T-helper 2 cell treated with Interferon-gamma antibody and Interleukin-4, amounts not matched to agents 100 ng/mL and 5 ng/mL, for 36 hours (primary cell): Measurements from ENCODE around the gene IFI35. TPM values are rescaled to one million over a fixed set of nuclear protein-coding genes. Genes with fewer than 3 reads are reported as not detected.
"Not testable (repeated sequence)": the region's sequence is repeated elsewhere in the genome, so short reads cannot be mapped to it uniquely, and the experiment has no call there.

Experiments
- intact Hi-C: fragments of 100-400 bp; cut with micrococcal nuclease; formaldehyde crosslinking; loops from one replicate; pipeline ENCODE4 v1.15.1; 2023
- total RNA-seq: library from RNA; stranded (reverse); gene quantifications from 2 replicates; pipeline ENCODE4 v1.2.3, GENCODE V29; 2022

Gene IFI35
- 101 and 103 TPM in 2 replicates for total RNA-seq

DNA sequence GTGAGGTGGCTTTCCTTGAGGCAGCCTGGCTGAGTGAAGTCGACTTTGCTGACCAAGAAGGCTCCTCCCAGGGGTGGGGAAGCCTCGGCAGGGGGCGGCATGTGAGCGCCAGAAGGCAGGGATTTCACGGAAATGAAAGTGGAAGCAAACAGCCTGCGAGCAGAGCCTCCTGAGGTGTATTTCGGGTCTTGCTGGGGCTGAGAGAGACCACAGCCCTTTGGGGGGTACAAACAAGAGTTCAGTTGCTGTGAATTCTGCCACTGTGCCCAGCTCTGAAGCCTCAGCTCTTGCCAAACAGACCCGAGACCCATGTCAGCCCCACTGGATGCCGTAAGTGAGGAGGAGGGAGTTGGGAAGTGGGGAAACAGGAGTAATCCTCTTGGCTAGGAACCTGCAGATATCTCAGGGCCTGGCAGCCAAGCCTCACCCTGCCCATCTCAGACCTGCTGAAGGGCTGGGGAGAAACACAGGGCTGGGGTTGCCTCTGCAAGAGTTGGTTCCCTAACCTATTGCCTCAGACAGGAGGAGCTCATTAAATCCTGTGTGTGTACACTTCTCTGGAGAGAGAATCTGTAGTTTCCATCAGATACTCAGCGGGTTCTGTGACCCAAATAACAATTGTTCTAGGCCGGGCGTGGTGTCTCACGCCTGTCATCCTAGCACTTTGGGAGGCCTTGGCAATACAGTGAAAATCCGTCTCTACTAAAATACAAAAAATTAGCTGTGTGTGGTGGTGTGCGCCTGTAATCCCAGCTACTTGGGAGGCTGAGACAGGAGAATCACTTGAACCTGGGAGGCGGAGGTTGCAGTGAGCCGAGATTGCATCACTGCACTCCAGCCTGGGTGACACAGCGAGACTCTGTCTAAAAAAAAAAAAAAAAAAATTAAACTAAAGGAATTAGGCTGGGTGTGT lies at the start of gene IFI35:
Gene IFI35, plus strand, starts transcription at position 146 of the 913 bp plus-strand sequence. Its CDS starts 164 bp downstream, at position 310.
- intact Hi-C loops: loop anchor here (1.0 to 10.0 kb wide), 2 partner anchors 9 to 208 kb away; partner anchors contain the start of genes RPL27 and TMEM106A

DNA sequence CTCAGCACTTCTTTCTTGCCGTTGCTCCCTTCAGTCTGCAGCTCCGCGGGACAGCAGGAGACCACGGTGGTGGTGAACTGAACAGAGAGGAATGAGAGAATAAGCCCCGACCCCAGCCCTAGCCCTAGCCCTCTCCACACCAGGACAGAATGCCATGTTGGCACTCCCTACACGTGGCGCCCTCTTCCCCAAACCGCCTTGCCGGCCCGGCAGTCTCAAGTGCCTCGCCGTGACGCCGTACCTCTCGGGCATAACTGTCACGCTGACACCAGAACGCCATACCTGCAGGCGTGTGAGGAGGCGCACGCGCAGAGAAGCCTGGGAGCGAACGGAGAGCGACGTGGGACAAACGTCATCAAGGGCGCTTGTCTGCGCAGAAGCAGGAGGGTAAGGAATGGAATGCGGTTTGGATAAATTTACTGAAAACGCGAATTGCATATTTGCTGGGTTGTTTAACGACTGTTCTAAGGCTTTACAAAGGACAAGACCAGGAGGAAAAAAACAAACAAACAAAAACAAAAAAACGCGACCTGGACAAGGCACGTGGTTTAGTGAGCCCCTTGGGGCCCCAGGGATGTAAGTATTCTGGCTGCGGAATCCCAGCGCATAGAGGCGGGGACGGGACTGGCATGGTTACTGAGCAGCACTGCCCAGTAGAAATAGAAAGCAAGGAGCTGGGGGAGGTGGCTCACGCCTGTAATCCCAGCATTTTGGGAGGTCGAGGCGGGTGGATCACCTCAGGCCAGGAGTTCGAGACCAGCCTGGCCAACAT lies 42.2 kb upstream of the IFI35 start, which contains the start of gene AARSD1:
Gene AARSD1, minus strand, starts transcription at position 294 of the 772 bp plus-strand sequence. Its CDS starts 14 bp downstream, at position 280.
- intact Hi-C loops: loop anchor here (1.0 to 2.0 kb wide), 2 partner anchors 16 to 34 kb away; partner anchors contain the start of genes PTGES3L, RPL27 and RUNDC1

DNA sequence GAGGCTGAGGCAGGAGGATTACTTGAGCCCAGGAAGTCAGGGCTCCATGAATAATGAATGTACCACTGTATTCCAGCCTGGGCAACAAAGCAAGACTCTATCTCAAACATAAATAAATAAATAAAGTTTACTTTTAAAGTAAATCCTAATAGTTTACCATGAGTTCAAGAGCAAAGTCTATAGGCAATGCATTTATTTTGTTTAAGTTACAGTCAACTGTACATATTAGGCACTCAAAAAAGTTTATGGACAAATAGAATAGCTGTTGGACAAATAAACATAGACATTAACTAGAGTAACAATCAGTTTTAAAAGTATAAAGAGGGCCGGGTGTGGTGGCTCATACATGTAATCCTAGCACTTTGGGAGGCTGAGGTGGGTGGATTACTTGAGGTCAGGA lies 38.7 kb upstream of the IFI35 start:
- intact Hi-C loops: no loop called here

- intact Hi-C loops: no loop called here
Measured at GRCh38 chr17:42969001-42969581, 37.5 kb upstream of the IFI35 start.

DNA sequence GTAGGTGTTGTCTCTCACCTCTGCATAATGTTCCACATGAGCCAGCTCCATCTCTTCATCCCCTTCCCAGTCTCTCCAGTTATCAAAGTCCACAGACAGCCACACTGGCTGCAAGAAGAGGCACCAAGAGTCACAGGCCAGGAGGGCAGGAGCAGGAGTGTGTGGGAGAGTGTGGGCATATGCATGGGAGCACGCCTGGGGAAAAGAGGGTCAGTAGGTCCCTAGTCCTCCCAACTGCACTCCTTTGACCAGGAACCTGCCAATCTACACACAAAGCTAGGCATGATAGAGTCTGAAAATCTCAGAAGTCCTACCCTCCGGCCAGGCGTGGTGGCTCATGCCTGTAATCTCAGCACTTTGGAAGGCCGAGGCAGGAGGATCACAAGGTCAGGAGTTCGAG lies 35.0 kb upstream of the IFI35 start:
- intact Hi-C loops: no loop called here

- intact Hi-C loops: not testable (repeated sequence)
Measured at GRCh38 chr17:42973323-42973722, 33.3 kb upstream of the IFI35 start.

DNA sequence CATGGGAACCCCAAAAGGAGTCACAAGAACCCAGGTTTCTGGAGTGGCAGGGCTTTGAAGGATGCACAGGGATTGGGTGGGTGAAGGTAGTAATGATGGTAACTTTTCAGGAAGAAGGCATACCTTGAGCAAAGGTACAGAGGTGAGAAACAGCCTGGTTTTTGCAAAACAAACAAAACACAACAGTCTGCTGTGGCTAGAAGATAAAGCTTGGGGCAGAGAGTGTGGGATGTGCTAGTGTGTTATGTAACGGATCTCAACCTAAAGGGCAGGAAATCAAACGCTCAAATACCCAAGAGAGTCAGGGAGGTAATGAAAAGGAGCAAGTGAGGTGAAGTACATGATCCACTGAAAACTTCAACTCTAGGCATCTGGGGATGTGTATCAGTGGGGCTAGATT lies 31.3 kb upstream of the IFI35 start:
- intact Hi-C loops: no loop called here

GRCh38 chr17:42975701-42976100 lies 30.9 kb upstream of the IFI35 start:
- intact Hi-C loops: not testable (repeated sequence)

- intact Hi-C loops: loop anchor here (1.0 to 2.0 kb wide), 4 partner anchors 15 to 155 kb away; partner anchors contain the start of genes AARSD1, BECN1 and RPL27
Measured at GRCh38 chr17:42979511-42980273, 26.9 kb upstream of the IFI35 start, which contains the start of gene PTGES3L. TSS of gene PTGES3L (minus strand) at chr17:42980080. CDS start at chr17:42980053, 27 bp downstream.

DNA sequence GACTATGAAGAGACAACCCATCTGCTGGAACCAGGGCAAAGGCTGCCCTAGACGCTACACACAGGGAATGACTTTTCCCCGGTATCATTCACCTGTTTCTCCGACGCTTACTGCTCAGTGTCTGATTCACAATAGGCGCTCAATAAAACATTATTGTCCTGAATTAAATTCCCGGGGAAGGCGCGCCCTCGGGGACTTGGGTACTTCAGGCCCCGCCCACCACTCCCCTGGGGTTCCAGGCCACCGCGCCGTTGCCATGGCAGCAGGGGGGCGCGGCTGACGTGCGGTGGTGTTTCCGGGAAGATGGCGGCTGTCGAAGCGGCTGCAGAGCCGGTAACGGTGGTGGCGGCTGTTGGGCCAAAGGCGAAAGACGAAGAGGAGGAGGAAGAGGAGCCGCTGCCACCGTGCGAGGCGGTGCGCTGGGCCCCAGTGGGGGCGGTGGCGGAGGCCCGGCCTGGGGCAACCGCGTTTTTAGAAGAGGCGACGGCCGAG lies 26.3 kb upstream of the IFI35 start, which contains the start of gene RUNDC1:
Gene RUNDC1, plus strand, starts transcription at position 292 of the 492 bp plus-strand sequence. Its CDS starts 12 bp downstream, at position 304.
- intact Hi-C loops: loop anchor here (1.0 to 2.0 kb wide), 4 partner anchors 16 to 156 kb away; partner anchors contain the start of genes AARSD1, BECN1 and RPL27

GRCh38 chr17:42980766-42981397 lies 25.7 kb upstream of the IFI35 start:
- intact Hi-C loops: loop anchor here (1.0 to 2.0 kb wide), 4 partner anchors 17 to 157 kb away; partner anchors contain the start of genes AARSD1, BECN1 and RPL27

DNA sequence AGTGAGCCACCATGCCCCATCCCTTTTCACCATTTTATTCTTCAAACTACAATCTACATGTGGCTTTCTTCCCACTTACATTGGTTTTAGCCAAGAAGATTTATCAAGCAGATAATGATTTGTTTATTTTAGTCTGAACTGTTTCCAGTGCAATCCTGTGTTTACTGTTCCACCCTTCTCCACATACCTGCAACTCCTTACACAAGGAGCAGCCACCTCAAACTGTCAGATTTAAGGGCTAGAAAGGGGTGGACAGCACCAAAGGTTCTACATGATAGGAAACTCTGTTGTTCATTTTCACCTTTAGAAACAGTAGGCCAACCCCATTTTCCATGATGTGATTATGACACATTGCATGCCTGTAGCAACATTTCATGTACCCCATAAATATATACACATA lies 24.3 kb upstream of the IFI35 start:
- intact Hi-C loops: no loop called here

- intact Hi-C loops: no loop called here
Measured at GRCh38 chr17:42985225-42985624, 21.4 kb upstream of the IFI35 start.

- intact Hi-C loops: no loop called here
Measured at GRCh38 chr17:42989141-42989540, 17.4 kb upstream of the IFI35 start.

DNA sequence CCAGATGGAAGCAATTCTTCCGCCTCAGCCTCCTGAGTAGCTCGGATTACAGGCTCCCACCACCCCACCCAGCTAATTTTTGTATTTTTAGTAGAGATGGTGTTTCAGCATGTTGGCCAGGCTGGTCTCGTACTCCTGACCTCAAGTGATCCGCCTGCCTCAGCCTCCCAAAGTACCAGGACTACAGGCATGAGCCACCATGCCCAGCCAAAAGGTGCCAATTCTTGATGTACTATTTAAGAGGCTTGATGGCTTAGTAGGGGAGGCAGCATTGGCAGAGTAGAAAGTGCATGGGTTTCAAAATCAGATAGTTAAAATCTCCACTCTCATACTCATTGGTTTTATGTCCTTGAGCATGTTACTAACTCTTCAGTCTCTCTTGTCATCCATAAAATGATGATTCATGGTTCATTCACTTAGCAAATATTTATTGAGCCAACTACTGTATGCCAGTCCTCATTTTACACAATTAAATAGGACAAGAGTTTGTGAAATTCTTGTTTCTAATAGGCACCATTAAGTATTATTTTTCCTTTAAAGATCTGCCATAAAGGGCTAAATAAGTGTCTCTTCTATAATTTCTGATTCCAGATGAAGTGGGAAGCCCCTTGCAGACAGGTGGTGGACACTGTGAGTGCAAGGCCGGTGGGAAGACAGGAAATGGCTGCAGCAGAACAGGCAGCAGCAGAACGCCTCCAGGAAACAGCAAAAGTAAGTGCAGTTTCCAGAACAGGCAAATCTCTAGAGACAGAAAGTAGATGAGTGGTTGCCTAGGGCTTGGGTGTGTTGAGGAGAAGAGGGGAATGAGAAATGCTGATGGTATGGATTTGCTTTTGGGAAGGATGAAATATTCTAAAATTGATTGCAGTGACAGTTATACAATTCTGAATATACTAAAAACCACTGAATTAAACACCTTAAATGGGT lies 16.6 kb upstream of the IFI35 start:
- intact Hi-C loops: loop anchor here (10.0 kb wide), 1 partner anchor 495 kb away; the partner anchor contains the start of gene DHX8

DNA sequence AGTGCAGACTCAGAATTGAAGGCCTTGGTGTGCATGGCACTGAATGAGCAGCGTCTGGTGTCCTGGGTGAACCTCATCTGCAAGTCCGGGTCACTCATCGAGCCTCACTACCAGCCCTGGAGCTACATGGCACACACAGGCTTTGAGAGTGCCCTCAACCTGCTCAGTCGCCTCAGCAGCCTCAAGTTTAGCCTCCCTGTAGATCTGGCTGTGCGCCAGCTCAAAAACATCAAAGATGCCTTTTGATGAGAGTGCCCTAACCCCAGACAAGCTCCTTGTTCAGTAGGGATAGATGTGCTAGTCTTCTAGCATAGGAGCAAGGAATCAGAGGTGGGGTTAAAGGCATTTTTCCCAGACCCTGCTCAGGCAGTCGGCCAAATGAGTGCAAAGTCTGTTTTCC lies 15.1 kb upstream of the IFI35 start:
- intact Hi-C loops: loop anchor here (10.0 kb wide), 1 partner anchor 493 kb away; the partner anchor contains the start of gene DHX8

DNA sequence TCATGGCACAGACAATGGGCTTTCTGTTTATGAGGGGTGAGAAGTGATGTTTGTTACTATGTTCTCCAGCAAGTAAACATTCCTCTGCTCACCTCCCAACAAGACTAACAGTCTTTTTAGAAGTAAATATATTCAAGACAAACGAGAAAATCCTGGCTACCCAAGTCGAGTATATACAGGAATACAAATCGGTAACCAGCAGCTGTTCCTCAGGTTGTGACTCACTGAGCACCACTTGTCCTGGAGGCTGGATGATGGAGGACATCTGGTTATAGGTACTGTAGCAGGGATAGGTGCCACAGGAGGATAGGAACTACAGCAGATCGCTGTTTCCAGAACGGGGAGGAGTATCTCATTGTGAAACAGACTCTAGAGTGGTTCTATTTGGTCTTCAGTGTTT lies 13.7 kb upstream of the IFI35 start:
- intact Hi-C loops: loop anchor here (10.0 kb wide), 1 partner anchor 492 kb away; the partner anchor contains the start of gene DHX8

GRCh38 chr17:42993913-42994312 lies 12.7 kb upstream of the IFI35 start:
- intact Hi-C loops: loop anchor here (10.0 kb wide), 1 partner anchor 491 kb away; the partner anchor contains the start of gene DHX8
